GM12874 (cell line): ENCODE results near the gene HHIPL2.

Experiments
- TF ChIP-seq, protein P1 (sequence below): IDR thresholded peaks from 2 replicates; pipeline ENCODE4 v1.5.1; 2011; ENCODE audit warnings: low read depth, mild to moderate bottlenecking, control low read depth, low read length, moderate library complexity; ENCODE audit not compliant: insufficient read depth

Gene HHIPL2

DNA sequence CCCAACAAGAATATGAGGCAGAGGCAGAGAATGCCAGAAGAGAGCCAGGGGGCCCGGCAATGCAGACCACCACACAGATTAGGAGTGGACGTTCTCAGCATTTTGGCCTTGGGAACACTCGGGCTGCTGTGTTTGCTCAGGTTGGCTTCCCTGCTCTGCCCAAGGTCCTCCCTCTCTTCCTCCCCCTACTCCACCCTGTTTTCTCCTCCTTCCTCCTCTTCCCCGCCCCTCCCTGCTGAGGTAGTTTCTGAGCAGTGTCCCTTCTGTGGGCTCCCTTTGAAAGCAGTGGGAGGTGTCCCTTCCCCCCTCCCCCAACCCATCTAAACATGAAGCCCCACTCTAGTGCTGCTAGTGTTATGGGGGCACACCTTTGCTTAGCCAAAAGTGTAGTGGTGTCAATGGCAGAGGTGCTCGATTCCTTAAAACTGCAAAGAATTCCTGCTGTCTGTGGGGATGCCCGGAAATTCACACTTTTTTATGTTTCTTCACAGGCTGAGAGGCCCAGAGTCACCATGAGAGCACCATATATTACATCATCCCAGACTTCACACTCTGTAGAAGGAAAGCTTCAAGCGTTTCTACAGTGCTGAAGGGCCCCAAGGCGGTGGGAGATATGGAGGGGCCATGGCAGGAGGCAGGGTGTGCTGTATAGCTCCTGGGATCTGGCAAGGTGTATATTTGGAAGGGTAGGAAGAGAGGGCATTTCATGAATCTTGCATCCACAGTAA is at the start of gene HHIPL2:
TSS of gene HHIPL2 (minus strand) at position 161 of the 728 bp plus-strand sequence. CDS start at position 101, 60 bp downstream.
- TF ChIP-seq, protein P1, sequence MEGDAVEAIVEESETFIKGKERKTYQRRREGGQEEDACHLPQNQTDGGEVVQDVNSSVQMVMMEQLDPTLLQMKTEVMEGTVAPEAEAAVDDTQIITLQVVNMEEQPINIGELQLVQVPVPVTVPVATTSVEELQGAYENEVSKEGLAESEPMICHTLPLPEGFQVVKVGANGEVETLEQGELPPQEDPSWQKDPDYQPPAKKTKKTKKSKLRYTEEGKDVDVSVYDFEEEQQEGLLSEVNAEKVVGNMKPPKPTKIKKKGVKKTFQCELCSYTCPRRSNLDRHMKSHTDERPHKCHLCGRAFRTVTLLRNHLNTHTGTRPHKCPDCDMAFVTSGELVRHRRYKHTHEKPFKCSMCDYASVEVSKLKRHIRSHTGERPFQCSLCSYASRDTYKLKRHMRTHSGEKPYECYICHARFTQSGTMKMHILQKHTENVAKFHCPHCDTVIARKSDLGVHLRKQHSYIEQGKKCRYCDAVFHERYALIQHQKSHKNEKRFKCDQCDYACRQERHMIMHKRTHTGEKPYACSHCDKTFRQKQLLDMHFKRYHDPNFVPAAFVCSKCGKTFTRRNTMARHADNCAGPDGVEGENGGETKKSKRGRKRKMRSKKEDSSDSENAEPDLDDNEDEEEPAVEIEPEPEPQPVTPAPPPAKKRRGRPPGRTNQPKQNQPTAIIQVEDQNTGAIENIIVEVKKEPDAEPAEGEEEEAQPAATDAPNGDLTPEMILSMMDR: no peak

DNA sequence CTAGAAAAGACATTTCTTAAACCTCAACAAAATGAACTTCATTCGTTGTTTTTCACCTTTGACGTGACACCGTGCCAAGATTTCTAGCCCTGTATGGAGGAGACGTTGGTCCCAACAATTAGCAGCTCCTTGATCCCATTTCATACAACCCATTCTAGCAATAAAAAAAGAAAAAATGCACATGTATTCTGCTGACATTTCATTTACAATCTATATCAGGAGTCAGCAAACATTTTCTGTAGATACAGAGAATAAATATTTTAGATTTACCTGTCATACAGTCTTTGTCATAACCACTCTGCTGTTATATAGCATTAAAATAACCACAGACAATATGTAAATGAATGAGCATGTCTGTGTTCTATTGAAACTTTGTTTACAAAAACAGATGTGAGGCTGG is 48.8 kb upstream of the HHIPL2 start:
- TF ChIP-seq, protein P1: no peak

DNA sequence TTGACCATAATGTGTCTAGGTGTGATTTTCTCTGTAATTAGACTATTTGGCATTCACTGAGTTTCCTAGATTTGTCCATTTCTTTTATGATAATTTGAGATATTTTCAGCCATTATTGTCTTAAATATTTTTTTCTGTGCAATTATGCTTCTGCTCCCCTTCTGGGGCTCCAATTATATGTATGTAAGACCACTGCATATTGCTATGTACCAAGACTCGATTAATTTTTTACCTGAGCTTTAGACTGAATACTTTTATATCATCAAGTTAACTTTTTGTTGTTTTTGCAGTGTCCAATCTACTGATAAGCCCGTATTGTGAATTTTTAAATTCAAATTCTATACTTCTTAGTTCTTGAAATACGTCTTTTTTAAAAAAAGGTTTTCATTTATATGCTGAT is 46.9 kb upstream of the HHIPL2 start:
- TF ChIP-seq, protein P1: no peak

DNA sequence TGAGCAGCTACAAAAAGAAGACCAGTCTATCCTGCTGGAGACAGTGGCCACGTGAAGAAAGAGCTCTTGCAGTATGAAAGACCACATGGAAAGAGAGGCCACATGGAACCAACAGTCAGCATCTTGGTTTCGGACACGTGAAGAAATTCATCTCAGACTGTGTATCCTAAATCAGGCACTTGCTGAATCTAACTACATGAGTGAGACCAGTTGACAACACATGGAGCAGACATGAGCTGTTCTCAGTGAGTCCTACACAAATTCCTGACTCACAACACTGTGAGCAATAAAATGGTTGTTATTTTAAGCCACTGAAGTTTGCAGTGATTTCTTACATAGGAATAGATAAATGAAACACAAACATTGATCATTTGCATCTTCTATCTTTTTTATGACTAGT is 44.3 kb upstream of the HHIPL2 start:
- TF ChIP-seq, protein P1: no peak

DNA sequence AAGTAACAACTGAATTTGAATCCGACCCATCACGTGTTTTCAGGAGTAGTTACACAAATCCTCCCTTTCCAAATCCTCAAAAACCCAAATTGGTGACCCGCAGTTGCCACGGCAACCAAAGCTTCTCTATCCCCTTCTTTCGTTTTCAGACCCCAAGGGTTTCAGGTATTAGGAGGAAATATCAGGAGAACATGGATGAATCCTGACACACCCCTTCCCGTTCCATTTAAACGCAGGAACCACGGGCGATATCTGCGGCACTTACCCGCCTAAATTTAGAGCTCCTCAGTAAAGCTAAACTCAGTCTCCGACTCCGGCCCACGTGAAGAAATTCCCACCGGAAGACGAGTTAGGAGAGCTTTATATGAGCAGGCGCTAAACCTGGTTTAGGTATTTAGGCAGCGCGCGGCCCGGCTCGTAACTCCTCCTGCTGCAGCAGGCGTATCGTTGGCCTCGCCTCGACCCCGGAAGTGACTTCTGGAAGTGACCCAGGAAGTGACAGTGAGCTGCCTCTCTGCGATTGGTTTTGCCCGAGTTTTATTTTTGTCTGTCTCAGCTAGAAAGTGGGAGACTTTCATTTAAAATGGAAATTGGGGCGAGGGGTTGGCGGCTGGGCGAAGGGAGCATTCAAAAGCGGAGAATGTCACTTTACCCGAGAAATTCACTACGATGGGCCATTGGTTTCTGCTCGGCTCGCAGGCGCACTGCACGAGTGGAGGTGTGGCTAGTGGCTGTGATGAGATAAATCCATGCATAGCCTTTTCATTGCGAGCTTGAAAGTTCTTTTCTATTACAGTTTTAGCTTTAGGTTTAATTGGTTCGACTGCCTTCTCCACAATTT is 41.8 kb upstream of the HHIPL2 start, which contains the start of gene TAF1A:
TSS of gene TAF1A (minus strand) at position 472 of the 841 bp plus-strand sequence.
- TF ChIP-seq, protein P1: no peak

DNA sequence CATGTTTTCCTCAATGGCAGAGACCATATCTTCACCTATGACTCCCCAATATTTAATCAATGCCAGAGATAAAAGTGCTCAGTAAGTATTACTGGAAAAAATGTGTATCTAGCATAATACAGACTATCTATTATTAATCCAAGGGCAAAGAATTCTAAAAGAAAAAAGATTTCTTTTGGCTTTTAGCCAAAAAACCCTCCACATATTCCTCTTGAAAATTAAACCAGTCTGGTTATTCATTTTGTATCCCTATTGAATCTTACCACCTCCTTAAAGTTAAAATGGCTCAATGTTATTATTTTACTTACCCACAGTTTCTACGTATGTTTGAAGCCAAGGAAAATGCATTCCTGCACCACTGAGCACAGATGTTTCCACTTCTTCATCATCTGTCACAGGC is 40.2 kb upstream of the HHIPL2 start:
- TF ChIP-seq, protein P1: no peak

DNA sequence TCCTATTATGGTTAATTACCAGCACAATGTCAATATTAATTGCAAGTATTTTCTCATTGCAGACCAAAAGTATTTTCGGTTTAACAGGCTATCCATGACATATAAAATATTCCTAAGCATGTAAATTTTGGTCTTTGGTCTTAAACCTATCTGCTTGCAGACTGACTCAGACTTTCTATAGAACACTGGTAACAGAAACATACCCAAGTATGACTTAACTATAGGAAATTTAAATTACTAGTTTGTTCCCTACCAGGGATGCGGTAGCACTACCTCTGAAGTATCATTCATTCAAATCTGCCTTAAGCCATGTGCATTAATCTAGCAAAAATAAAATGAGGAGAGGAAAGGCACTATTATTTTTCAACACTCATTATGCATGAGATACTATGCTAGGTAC is 38.9 kb upstream of the HHIPL2 start:
- TF ChIP-seq, protein P1: no peak
